ENCODE data around the gene NR2E1. TPM values are rescaled to one million over a fixed set of nuclear protein-coding genes. Genes with fewer than 3 reads are reported as not detected.

NR2E1 gene
- total RNA-seq, 6 experiments from 2014 or later, result not detected

GRCh38 chr6:108157981-108158525, 7.8 kb upstream of the NR2E1 start:
- DNase-seq, result no peak
- TF ChIP-seq CTCF (IDR thresholded peaks at IDR 0.05) (no peak), POLR2A (IDR thresholded peaks at IDR 0.05) (no peak)
- intact Hi-C loops (cut with DNase I), result no loop called here
- no peak overlapping the region for H3K27ac ChIP-seq
- peaks cover 11 to 56% of the 10 kb centered on the region in 2 donors for H3K27me3 ChIP-seq
- peaks cover 0 to 10% (median 4%) of the 10 kb centered on the region in 4 donors for H3K4me1 ChIP-seq
- no peak overlapping the region for H3K4me3 ChIP-seq
- ATAC-seq, result no peak
- no peaks in the 10 kb centered on the region for H3K9me3 ChIP-seq
- no peaks in the 10 kb centered on the region for H3K36me3 ChIP-seq
- WGBS (ENCODE audit: insufficient coverage, low coverage, low lambda C conversion rate, missing lambda C conversion rate), result 7% methylated on average over 10 of the region's 38 CpGs

GRCh38 chr6:108159981-108160380, 5.8 kb upstream of the NR2E1 start:
- peaks cover 0 to 10% (median 4%) of the 10 kb centered on the region in 4 donors for H3K4me1 ChIP-seq
- H3K27ac ChIP-seq, result no peak overlapping the region
- H3K4me3 ChIP-seq, result no peak overlapping the region
- no peaks in the 10 kb centered on the region for H3K9me3 ChIP-seq
- no peak for TF ChIP-seq CTCF (IDR thresholded peaks at IDR 0.05)
- TF ChIP-seq POLR2A (IDR thresholded peaks at IDR 0.05), result no peak
- DNase-seq (no peak), ATAC-seq (no peak)
- peaks cover 23 to 69% of the 10 kb centered on the region in 2 donors for H3K27me3 ChIP-seq
- H3K36me3 ChIP-seq, result no peaks in the 10 kb centered on the region
- 24% methylated on average over 5 of the region's 5 CpGs for WGBS (ENCODE audit: insufficient coverage, low coverage, low lambda C conversion rate, missing lambda C conversion rate)
- intact Hi-C loops (cut with DNase I), result no loop called here

GRCh38 chr6:108161724-108162282, 4.0 kb upstream of the NR2E1 start:
- H3K4me1 ChIP-seq, result peaks cover 0 to 10% (median 4%) of the 10 kb centered on the region in 4 donors
- H3K9me3 ChIP-seq, result no peaks in the 10 kb centered on the region
- H3K4me3 ChIP-seq, result no peak overlapping the region
- TF ChIP-seq POLR2A (IDR thresholded peaks at IDR 0.05) (no peak), CTCF (IDR thresholded peaks at IDR 0.05) (no peak)
- no peak overlapping the region for H3K27ac ChIP-seq
- ATAC-seq (no peak), DNase-seq (no peak)
- intact Hi-C loops (cut with DNase I), result no loop called here
- peaks cover 23 to 69% of the 10 kb centered on the region in 2 donors for H3K27me3 ChIP-seq
- WGBS (ENCODE audit: insufficient coverage, low coverage, low lambda C conversion rate, missing lambda C conversion rate), result 13% methylated on average over 3 of the region's 3 CpGs
- no peaks in the 10 kb centered on the region for H3K36me3 ChIP-seq

- Histone ChIP-seq H3K4me3 (no peak overlapping the region), H3K36me3 (no peaks in the 10 kb centered on the region), H3K4me1 (peaks cover 0 to 8% (median 0%) of the 10 kb centered on the region in 4 donors), H3K27me3 (peaks cover 23 to 60% of the 10 kb centered on the region in 2 donors), H3K9me3 (no peaks in the 10 kb centered on the region), H3K27ac (no peak overlapping the region)
- 0% methylated on average over 4 of the region's 6 CpGs for WGBS (ENCODE audit: insufficient coverage, low coverage, low lambda C conversion rate, missing lambda C conversion rate)
- DNase-seq (no peak), ATAC-seq (no peak)
- TF ChIP-seq POLR2A (IDR thresholded peaks at IDR 0.05) (no peak), CTCF (IDR thresholded peaks at IDR 0.05) (no peak)
- intact Hi-C loops (cut with DNase I), result no loop called here
These were observed 2.6 kb upstream of the NR2E1 start for GRCh38 chr6:108163267-108163643.
